ENCODE data around the gene ARHGAP18.

- TF ChIP-seq POLR2A (IDR thresholded peaks at IDR 0.05) (no peak), CTCF (IDR thresholded peaks at IDR 0.05 in 4 of 5, conservative IDR thresholded peaks at IDR 0.05 in 1 of 5) (no peak)
Measured at GRCh38 chr6:129740013-129740412, 30.0 kb upstream of the ARHGAP18 start.

Measured in gastrocnemius medialis (tissue), 4 donors.